NCI-H1092 treated with DMSO at 0.1 percent for 48 hours (cell line): ENCODE measurements around the gene ACTL10.

ENCODE experiments used
- DNase-seq: peaks from one replicate; lab custom pipeline; 2025; lab: John Stamatoyannopoulos, UW

ACTL10 gene

DNA sequence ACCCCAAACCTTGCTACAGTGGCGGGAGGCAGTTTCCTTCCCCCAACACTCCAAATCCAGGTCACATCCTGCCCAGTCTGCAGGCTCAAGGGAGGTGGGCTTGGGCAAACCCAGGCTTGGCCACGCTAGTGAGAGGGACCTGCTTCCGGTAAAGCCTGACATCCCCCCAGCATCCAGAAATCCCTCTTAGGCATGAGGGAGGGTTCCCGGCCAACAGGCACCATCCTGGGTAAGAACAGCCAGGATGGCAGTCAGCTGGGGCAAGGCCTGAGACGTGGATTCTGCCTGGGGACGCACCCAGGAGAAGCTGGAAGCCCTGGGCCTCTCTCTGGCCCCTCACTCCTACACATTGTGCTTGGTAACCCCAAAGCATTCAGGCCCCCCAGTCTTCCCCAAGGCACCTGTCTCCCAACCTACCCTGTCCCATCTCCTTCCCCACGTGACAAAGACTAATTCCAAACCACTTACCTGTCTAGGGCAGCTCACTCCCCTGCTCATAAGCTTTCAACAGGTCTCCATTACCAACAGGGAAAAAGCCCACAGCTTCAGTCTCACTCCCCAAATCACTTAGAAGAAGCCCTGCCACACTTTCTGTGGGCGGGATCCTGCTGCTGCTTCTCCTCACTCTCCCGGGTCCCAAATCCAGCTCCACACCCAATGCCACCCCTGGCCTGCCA is 2.5 kb upstream of the ACTL10 start:
- DNase-seq: peak; percentile 50

DNA sequence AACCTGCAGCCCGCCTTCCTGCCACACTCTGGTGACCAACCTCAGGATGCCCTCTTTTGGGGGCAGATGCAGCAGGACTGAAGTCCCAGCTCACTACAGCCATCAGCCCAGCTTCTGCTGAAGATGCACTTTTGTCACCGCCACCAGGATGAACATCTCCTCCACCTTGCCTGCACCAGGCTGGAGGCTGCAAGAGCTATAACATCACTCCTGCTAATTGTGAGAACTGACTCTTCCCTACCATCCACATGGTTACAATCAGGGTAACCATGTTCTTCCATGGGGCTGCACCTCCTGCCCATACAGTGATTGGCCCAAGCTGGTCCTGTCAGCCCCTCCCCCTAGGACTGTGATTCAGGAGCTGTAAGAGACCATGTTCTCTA is 2.0 kb upstream of the ACTL10 start:
- DNase-seq: no peak

DNA sequence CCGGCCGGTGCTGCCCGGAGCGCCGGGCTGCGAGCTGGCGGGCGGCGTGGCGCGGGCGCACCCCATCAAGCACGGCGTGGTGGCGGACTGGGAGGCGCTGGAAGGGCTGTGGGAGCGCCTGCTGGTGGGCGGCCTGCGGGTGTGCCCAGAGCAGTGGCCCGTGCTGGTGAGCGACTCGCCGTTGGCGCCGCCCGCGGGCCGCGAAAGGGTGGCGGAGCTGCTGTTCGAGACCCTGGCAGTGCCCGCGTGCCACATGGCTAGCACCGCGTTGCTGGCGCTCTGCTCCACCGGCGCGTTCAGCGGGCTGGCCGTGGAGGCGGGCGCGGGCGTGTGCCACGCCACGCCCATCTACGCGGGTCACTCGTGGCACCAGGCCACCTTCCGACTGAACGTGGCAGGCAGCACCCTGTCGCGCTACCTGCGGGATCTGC is 517 bp downstream of the ACTL10 start:
- DNase-seq: no peak

DNA sequence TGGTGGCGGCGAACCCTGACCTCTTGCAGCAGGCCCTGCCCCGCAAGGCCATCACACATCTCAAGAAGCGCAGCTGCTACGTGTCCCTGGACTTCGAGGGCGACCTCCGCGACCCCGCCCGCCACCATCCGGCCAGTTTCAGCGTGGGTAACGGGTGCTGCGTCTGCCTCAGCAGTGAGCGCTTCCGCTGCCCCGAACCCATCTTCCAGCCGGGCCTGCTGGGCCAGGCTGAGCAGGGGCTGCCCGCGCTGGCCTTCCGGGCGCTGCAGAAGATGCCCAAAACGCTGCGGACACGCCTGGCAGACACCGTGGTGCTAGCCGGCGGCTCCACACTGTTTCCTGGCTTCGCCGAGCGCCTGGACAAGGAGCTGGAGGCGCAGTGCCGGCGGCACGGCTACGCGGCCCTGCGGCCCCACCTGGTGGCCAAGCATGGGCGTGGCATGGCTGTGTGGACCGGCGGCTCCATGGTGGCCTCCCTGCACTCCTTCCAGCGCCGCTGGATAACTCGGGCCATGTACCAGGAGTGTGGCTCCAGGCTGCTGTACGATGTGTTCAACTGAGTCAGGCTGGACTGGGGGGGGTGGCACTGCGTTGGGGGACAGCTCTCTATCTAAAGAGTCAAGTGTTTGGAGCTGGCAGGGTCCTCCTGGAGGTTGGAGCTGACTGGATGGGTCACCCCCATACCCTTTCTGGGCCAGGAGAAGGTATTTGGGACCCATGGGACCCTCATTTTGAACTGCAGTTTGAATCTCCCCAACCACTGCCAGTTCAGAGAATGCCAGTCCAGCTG is 1.1 kb downstream of the ACTL10 start:
- DNase-seq: no peak

DNA sequence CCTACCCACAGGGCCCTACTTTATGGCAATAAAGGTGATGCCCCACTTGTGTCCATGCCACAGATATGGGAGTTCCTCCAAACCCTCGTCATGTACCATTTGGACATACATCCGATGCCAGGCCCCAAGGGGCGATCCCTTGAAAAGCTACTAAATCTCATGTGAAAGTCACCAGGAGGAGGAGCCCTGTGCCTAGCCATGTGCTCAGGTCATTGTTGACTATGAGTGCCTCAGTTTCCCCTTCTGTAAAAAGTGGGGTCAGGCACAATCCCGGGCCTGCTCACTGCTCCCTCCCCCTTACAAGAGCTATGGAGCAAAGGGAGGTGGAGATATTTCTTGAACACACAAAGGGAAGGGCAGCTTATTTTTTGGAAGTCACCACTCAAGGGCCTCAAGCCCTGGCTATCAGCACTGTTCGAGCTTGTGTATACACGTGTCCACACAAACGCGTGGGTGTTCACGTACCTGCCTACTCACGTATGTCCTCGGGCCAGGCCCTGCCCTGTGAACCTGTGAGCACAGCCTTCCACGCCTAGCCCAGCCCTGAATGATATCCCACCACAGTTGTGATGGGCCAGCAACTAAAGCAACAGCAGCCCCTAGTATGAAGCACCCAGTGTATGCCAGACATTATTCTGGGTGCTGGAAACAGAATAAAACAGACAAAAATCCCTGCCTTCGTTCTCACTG is 1.9 kb downstream of the ACTL10 start:
- no peak for DNase-seq

DNA sequence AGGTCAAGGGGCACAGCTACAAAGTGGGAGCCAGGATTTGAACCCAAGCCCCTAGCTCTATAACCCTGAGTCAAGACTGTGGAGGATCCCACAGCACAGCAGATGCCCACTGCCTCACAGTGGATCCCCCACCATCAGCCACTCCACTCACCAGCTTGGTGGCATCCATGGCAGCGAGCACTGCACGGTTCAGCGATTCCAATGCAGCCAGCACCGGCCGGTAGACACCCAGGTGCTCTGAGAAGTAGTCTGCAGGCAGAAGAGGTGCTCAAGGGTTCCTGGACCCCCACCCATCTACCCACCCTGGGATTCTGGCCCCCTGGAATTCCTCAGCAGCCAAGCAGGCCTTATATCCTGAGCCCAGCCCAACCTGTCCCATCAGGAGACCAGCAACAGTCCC is 2.5 kb downstream of the ACTL10 start:
- DNase-seq: no peak

DNA sequence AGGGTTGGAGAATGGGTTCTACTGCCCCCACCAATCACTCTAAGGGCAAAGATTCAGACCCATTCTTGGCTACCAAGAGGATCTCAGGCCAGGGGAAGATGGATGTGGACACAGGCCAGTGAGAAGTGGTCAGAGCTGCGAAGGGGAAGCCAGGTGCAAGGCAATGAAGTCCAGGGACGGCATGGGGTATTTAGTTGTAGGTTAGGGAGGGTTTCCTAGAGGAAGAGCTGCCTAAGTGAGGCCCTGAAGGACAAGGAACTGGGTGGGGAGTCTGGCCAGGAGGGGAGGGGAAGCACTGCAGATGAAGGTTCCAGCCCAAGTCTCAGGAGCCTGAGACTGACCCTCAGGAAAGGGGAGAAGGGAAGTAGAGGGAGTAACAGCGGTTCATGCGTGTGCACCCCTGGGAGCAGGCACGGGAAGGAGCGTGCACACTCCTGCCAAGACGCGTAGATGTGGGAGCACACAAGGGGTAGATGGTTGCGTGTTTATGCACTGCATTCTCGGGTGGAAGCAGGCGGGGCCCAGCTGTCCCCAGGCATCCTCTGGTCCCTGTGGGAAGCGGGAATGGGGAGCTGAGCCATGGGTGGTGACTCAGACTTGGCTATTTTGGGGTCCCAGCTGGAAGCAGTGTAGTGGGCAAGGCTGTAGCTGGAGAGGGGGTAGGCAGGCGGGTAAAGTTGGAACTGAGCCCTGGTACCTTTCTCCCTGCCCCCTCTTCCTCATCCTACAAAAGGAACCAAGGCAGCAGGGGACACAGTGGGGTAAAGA is 3.3 kb downstream of the ACTL10 start:
- no peak for DNase-seq

DNA sequence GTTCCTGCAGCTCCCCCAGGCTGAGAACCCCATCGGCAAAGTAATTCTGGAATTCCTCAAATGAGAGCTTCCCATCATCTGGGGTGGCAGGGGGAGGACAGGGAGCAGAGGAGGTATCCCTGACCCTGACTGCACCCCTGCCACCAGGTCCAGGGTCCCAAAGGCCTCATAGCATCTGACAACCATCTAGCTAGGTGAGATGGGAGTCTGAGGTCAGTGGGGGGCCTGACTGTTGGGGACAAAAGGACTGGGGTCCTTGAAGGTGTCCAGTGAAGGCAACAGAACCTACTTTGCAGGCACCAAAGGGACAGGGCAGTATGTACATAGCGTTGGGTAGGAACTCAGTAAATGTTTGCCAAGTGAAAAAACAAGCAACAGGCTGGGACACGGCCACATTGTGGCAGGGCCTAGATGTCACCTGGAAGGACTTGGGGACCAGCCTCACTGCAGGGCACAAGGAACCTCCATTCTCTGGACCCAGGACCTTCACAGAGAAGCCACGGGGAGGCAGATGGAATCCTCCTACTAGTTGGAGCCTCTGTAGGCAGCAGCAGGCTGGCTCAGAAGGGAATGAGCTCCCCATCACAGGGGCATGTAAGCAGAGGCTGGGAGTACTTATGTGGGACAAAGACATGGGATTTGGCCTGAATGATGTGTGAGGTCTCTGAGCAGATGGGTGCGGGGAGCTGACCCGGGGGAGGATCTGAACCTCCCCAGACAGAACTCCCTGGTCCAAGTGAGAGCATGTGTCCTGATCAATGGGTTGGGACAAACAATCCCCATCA is 4.2 kb downstream of the ACTL10 start:
- DNase-seq: no peak

DNA sequence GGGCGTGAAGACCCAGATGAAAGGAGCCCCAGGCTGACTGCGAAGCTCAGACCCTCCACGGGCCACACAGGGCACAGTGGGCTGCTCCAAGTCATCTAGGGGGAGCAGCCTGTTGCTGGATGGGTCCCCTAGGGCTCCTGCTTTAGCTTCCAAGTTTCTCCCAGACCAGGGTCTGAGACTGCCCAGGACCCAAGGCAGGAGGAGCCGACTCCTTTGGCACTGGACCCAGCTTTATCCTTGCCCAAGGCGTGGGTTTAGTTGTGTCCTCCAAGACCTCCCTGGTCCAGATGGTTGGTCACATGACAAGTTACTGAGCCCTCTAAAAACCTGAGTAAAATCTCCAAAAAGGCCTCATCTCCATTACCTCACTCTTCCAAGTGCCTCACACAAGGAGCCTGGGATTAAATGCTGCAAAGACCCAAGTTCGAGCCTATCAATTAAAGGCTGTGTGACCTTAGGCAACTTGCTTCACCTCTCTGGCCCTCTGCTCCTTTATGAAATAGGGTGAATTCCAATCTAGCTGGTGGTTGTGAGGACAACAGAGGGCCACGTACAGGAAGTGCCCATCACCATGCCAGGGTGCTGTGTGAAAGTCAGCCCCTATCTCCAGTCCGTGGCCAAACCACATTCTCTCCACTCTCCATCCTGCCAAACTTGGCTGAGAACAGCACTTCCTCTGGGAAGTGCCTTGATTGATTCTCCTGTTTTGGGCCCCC is 5.0 kb downstream of the ACTL10 start:
- DNase-seq: no peak

DNA sequence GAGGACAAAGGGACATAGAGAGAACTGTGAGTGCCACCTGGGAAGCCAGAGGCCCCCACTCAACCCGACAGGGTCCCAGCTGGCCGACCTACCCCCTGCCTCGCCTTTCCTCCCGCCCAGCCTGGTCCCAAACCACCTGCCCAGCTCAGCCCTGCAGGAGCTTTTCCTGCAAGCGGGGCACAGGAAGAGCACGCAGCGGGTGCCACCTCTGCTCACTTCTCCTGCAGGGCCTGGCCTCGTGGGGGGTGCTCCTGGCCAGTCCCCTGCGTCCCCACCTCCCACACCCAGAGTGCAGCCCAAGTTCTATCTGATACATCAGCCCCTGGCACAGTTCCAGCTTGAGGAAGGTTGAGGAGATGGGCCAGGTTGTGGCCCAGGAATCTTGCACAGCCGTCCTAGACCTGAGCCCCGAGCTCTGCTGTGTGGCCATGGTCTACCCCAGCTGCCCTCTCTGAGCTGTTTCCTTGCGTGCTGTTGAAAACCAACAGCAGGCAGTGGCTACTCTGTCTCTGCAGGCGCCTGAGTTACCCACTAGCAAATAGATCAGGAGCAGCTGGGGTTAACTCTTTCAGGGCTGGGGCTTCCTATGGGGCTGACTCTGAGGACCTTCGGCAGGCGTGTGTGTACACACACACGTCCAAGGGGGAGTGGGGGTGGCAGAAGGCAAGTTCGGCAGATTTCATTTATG is 5.8 kb downstream of the ACTL10 start:
- DNase-seq: no peak

DNA sequence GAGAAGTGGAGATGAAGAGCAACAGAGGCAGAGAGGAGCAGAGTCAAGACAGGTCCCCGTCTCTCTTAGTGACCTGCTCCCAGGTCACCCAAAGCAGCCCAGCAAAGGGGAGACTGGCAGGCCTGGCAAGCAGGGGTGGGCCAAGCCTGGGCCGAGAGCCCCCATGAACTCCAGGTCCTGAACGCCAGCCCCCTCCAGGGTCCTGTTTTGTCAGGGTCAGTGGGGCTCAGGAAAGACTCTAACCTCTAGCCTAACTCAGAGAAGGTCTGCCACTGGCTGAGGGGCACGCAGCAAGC is 6.3 kb downstream of the ACTL10 start:
- DNase-seq: no peak

DNA sequence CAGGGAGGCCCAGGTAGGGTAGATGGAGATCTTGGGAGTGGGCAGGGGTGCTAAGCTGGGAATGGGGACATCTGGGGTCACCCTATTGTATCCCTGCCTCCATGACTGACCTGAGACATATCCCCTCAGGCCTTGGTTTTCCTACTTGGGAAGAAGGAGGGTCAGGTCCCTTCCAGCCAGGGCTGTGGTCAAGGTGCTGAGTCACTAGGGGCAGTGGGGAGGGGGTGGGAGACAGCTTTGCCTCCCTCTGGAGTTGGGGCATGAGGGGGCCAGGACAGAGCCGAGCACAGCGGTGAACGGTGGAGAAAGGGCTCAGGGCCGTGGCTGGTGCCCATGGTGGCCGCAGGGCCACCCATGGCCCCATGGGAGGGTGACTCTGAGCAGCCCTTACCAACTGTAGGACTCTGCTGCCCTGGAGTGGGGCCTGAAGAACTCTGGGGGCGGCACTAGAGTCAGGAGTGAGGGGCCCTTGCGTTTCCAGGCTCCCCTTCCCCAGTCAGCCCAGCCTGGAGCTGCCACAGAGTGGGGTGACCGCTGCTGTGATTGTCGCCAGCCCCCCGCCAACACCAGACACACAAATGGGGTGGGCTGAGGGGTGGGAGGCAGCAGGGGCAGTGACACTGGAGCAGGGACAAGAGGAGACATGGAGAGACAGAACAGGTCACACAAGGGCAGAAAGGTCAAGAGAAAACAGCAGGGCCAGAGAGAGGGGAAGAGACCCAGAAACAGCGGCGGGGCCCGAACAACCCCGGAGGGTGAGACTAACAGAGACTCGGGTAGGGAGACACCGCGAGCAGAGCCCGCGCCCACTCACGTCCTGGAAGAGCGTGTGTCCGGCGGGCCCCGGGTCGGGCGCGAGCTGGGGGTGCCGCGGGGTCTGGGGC is 6.9 kb downstream of the ACTL10 start:
- DNase-seq: peak; percentile 57

DNA sequence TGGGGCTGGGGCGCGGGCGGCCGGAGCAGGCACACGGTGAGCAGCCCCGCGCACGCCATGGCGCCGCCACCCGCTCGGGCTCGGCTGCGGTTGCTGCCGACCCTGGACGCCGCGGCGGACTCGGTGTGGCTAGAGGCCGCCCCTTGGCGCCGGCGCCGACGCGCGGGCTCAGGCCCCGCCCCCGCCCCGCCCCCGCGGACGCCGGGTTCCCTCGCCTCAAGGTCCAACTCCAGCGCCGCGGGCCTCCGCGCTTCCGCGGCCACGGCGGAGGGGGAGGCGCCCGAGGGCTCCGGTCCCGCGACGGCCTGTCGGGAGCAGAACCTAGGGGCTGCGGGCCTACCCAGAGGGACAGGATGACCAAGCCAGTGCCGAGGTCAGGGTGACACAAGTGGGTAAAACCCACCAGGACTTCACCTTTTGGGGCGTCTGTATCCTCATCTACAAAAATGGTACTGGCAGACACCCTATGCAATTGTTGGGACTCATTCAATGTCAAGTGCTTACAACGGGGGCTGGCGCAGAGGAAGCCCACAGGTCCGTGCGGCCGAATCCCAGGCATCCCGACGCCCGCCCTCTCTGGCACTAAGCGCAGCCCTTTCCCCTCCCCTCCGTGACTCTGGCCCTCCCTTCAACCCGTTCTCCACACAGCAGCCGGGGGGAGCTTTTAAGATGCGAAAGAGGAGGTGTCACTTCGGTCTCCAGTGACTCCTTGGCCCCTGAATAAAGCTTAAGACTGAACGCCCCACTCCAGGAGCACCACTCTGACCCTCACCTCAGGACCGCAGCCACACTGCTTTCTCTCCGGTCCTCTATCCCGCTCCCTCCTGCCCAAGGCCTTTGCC is 7.8 kb downstream of the ACTL10 start, which contains the start of gene NECAB3:
Gene NECAB3, minus strand, starts transcription at position 135 of the 842 bp plus-strand sequence. Its CDS starts 76 bp downstream, at position 59.
- peak; percentile 77 for DNase-seq

DNA sequence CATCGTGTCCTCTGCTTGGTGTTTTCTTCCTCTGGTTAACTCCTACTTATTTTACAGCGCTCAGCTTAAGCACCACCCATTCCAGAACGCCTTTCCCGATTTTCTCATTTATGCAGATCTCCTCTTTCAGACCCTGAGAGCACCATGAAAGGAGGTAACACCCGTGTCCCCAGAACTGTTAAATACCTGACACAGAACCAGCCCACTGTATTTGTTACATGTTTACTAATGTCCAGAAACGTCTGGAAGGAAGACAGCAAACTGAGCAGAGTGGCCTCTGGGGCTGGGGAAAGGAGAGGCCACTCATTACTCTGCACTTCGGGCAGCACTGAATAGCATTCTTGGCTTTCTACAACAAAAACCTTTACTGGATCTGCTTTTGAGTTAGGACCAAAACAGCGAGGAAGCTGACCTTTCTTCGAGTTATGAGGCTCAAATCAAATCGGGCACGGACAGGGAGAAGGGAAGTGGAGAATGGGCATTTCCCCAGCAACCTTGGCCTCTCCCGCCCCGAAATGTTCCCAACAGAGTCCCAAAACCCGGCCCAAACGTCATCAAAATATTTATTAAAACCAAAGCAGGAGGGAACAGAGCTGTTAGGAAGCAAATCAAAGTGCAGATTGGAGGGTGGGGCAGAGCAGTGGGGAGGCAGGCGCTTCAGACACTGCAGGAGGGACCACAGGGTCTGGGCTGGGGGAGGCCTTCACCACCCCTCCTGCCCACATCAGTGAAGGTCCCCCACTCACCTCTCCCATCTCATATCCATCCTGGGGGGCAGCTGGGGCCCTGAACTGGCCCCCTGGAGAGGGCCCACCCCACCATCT is 8.6 kb downstream of the ACTL10 start:
- no peak for DNase-seq

DNA sequence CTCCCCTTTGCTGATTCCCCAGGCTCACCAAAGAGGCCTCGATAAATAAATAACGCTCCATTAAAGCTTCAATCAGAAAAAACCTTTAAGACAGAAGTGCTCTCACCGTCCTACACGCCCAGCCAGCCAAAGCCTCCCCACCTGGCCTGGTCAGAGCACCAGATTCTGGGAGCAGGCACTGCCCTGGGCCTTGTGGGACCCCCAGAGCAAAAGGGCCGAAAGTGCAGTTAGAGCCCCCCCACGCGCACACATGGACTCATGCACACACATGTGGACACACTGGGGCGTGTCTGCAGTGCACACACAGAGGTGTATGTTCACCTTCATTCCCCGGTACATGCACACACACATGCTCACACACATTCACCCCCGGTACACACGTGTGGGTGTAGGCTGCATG is 9.4 kb downstream of the ACTL10 start:
- DNase-seq: no peak

DNA sequence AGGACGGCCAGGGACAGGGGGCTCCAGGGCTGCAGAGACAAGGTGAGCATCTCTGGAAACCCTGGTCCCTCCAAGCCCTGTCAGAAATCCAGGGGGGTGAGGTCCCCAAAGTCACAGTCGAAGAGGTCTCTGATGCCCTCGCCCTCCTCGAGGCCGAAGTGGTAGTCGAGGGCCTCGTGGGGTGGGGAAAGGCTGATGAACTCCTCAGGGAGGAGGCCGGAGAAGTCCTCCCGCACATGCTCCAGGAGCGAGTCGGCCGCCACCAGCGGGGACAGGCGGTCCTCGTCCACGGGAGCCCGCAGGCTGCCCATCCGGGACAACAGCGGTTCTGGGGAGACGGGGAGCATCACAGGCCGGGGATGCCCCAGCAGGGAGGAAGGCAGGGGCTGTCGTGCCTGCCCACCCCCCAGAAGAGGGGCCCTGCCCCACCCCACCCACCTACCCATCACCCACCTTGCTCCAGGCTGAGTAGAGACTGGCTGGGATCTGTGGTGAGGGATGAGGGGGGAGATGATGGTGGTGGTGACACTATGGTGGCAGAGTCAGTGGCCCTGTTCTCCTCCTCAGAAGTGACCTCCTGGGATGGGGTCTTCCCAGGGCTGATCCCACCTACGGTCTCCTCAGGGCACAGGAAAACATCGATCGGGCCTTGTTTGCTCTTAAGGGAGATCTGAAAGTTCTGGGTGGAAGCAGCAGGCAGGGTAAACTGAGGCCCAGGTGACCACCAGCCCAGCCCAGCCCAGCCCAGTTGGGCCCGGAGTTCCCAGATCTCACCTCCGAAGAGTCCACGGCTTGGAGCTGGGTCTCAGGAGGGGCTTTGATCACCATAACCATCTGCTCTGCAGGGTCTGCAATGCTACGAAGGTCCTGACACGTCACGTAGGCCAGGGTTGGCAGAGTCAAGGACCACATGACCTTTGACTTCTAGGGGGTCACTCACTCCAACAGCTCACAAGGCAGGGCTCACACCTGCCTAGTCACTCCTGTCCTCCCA is 10.2 kb downstream of the ACTL10 start:
- no peak for DNase-seq
